B cell (primary cell): ENCODE results near the gene IL7R.

ENCODE experiments used
- CTCF ChIP-seq: fragments of 200-600 bp; IDR thresholded peaks from one replicate; pipeline ENCODE4 v1.8.0; 2022; ENCODE audit warnings: antibody characterized with exemption, mild to moderate bottlenecking
- EZH2 ChIP-seq: IDR thresholded peaks from 2 replicates; pipeline ENCODE4 v1.6.1; 2012; ENCODE audit warnings: borderline replicate concordance, low read depth, mild to moderate bottlenecking, moderate library complexity, low read length; ENCODE audit not compliant: insufficient read depth, poor library complexity, severe bottlenecking

- TF ChIP-seq CTCF (no peak), EZH2 (no peak)
Measured at GRCh38 chr5:35861718-35862117, 5.0 kb downstream of the IL7R start.
